ENCODE data around the gene TFB2M.

DNA sequence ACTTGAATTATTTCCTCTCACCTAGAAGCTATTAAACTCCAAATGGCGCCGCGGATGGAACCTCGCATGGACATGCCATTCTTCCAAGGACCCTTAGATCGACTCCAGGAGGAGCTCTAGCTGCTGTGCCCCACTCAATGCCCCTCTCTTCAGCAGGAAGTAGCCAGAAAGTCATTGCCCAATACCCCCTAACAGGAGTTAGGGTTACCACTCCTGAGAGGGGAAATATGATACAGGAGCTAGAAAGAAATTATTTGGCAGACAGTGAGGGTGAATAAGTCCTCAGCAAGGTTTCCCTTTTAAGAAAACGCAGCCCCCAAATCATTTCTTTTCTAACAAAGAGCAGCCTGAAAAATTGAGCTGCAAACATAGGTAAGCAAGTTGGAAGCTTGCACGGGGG is 28.6 kb downstream of the TFB2M start:
- no peak for TF ChIP-seq CTCF (IDR thresholded peaks at IDR 0.05; ENCODE audit: low read length)
- no peak for TF ChIP-seq EZH2phosphoT487 (IDR thresholded peaks at IDR 0.05; ENCODE audit: low read length)
